Adrenal gland (tissue), 5 donors: ENCODE results near the gene SH3RF1.

Experiments used
- CTCF ChIP-seq, 6 experiments: fragments of 450-650 bp in 4 of 6; fragments of 200-600 bp in 2 of 6; sonication (generic) in 1 of 6; IDR thresholded peaks; 1 replicate in 5 of 6; 2 replicates in 1 of 6; pipeline versions ENCODE4 v1.5.1 to v1.8.0; 2016 to 2021; ENCODE audit warnings: antibody characterized with exemption in 6 of 6, mild to moderate bottlenecking in 2 of 6, moderate library complexity in 1 of 6
- POLR2A ChIP-seq, 2 donors: fragments of 450-650 bp; IDR thresholded peaks; one replicate each; pipeline ENCODE4 v1.6.1; 2017; ENCODE audit warnings: antibody characterized with exemption in 2 of 2, mild to moderate bottlenecking in 2 of 2, moderate library complexity in 1 of 2
- donor health status: DM: no; HTN: no; CAD: no.

- TF ChIP-seq CTCF (IDR thresholded peaks at IDR 0.05) (no peak), POLR2A (IDR thresholded peaks at IDR 0.05) (no peak)
Observed at GRCh38 chr4:169158861-169159260, 111.9 kb downstream of the SH3RF1 start.
